Neuron (in vitro differentiated cells): ENCODE data around the gene GDE1.

ENCODE experiments used
- H2AFZ ChIP-seq: one replicate; pipeline ENCODE4 v1.6.1; 2013; ENCODE audit warnings: low read depth, mild to moderate bottlenecking, inconsistent platforms, low read length, moderate library complexity
- H3K27me3 ChIP-seq: one replicate; pipeline ENCODE4 v1.6.1; 2013; ENCODE audit warnings: low read length; ENCODE audit not compliant: insufficient read depth
- H3K36me3 ChIP-seq: one replicate; pipeline ENCODE4 v1.6.1; 2013; ENCODE audit warnings: low read length; ENCODE audit not compliant: insufficient read depth
- H3K4me1 ChIP-seq: one replicate; pipeline ENCODE4 v1.6.1; 2013; ENCODE audit warnings: low read length; ENCODE audit not compliant: insufficient read depth
- H3K4me3 ChIP-seq: 2 replicates; pipeline ENCODE4 v1.5.1; 2013; ENCODE audit warnings: mild to moderate bottlenecking, low read length, moderate library complexity
- H3K9me3 ChIP-seq: one replicate; pipeline ENCODE4 v1.6.1; 2013; ENCODE audit warnings: low read length

The GDE1 gene

DNA sequence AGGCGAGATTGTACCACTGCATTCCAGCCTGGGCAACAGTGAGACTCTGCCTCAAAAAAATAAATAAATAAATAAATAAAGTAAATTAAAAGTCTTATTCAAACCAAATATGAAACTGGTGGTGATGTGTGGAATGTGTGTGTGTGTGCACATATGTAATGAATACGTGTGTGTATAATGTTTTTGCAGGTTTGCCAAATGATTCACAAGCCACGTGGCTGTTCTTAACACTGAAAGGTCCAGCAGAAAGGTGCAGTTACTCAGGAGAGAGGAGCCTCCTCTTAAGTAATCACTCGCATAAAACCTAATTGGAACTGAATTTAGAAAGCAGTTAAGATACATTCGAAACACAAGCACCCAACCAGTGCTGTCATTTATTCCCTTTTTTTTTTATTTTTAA is 22.9 kb downstream of the GDE1 start:
- Histone ChIP-seq H3K4me3 (no peak overlapping the region), H3K36me3 (peaks cover 35% of the 10 kb centered on the region), H3K4me1 (no peaks in the 10 kb centered on the region), H3K9me3 (no peaks in the 10 kb centered on the region), H3K27me3 (no peaks in the 10 kb centered on the region), H2AFZ (no peak overlapping the region)

DNA sequence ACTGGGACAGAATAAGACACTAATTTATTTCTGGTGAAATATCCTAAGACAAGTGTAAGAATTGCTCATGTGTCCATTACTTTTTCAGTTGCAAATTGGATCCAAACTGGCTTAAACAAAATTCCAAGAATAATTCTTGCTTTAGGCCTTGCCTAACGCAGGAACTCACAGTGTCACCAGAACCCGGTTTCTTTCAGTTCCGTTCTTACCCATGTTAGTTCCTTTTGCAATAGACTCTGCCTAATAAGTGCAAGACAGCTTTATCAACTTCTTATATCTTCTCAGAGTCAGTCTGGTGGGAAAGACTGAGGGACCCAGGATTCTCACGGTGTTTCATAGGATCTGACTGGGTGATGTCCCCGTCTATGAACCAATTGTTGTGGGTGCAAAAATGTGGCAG is 24.7 kb downstream of the GDE1 start:
- no peak overlapping the region for H2AFZ ChIP-seq
- no peaks in the 10 kb centered on the region for H3K4me1 ChIP-seq
- H3K4me3 ChIP-seq: no peak overlapping the region
- H3K27me3 ChIP-seq: no peaks in the 10 kb centered on the region
- no peaks in the 10 kb centered on the region for H3K9me3 ChIP-seq
- H3K36me3 ChIP-seq: peaks cover 17% of the 10 kb centered on the region

DNA sequence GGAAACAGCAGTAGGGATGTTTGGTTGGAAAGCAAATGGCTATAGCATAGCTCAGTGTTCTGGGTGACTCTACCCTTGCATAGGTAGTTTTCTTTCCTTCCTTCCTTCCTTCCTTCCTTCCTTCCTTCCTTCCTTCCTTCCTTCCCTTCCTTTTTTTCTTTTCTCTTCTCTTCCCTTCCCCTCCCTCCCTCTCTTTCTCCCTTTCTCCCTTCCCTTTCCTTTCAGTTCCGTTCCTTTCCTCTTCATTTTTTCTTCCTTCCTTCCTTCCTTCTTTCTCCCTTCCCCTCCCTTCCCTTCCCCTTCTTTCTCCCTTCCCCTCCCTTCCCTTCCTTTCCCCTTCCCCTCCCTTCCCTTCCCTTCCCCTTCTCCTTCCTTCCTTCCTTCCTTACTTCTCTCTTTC is 31.3 kb downstream of the GDE1 start:
- H3K9me3 ChIP-seq: no peaks in the 10 kb centered on the region
- H3K4me3 ChIP-seq: no peak overlapping the region
- H3K27me3 ChIP-seq: no peaks in the 10 kb centered on the region
- no peaks in the 10 kb centered on the region for H3K36me3 ChIP-seq
- no peaks in the 10 kb centered on the region for H3K4me1 ChIP-seq
- H2AFZ ChIP-seq: no peak overlapping the region

DNA sequence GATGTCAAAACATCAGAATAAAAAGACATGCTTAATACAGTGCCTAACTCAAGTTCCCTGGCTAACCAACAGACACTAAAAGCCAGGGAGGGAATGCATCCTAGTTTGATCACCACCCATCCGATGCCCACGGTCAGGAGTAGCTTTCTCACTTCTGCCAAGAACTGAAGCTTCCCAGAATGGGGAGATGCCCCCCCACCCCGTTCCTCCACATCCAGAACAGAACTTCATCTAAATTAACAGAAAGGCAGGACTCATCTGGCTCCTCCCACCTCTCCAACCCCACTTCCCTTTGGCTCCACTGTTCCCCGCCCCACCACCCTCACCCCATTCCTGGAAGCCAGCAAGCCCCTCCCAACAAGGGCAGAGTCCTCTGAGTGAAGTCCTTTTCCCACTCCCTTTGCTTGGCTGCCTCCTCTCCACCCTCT is 33.7 kb downstream of the GDE1 start:
- H3K4me1 ChIP-seq: no peaks in the 10 kb centered on the region
- no peak overlapping the region for H3K4me3 ChIP-seq
- no peak overlapping the region for H2AFZ ChIP-seq
- H3K27me3 ChIP-seq: no peaks in the 10 kb centered on the region
- H3K36me3 ChIP-seq: no peaks in the 10 kb centered on the region
- H3K9me3 ChIP-seq: no peaks in the 10 kb centered on the region

DNA sequence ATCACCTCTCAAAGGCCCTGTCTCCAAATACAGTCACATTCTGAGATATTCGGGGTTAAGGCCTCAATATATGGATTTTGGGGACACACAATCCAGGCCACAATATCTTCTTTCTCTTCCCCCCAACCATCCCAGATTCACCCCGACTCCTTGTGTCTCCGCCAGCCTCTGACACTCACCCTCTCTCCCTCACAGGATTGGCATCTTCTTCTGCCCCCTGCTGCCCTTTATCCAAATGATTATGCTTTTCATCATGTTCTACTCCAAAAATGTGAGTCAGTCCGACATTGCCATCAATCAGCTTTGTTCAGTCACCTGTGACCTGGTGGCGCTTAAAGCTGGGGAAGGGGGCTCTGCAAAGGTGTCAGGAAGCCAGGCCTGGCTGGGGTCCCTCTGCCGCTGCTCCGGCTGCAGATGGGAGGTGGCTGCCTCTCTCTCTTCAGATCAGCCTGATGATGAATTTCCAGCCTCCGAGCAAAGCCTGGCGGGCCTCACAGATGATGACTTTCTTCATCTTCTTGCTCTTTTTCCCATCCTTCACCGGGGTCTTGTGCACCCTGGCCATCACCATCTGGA is 35.1 kb downstream of the GDE1 start:
- Histone ChIP-seq H3K9me3 (no peaks in the 10 kb centered on the region), H3K4me3 (no peak overlapping the region), H3K36me3 (no peaks in the 10 kb centered on the region), H3K27me3 (no peaks in the 10 kb centered on the region), H2AFZ (no peak overlapping the region), H3K4me1 (no peaks in the 10 kb centered on the region)

DNA sequence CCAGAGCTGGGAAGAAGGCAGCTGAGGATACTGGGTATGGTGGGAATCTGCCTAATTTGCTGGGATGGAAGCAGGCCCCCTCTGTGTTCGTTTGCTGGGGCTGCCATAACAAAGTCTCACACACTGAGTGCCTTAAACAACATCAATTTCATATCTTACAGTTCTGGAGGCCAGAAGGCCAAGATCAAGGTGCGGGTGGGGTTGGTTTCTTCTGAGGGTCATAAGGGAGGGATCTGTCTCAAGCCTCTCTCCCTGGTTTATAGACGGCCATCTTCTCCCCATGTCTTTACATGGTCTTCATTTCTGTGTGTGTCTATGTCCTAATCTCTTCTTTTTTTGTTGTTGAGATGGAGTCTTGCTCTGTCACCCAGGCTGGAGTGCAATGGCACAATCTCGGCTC is 35.8 kb downstream of the GDE1 start:
- no peak overlapping the region for H2AFZ ChIP-seq
- no peak overlapping the region for H3K4me3 ChIP-seq
- H3K9me3 ChIP-seq: no peaks in the 10 kb centered on the region
- no peaks in the 10 kb centered on the region for H3K27me3 ChIP-seq
- no peaks in the 10 kb centered on the region for H3K36me3 ChIP-seq
- no peaks in the 10 kb centered on the region for H3K4me1 ChIP-seq

DNA sequence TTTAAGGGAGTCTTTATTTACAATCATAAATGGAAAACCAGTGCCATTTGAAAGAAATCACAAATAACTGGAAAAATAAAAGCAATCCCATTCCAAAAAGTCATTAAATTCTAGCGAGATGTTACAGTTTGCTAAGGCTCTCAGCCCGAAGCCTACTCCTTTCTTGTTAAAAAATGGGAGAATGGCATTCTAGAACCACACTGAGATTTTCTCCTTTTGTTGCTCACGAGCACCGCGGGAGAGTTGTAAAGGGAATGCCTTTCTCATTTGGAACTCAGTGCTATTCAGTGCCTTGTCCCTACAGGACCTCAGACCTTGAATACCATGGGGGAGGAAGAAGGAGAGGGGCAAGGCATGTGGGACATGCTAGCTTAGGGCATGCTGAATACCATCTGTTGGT is 36.3 kb downstream of the GDE1 start:
- Histone ChIP-seq H3K27me3 (no peaks in the 10 kb centered on the region), H3K9me3 (no peaks in the 10 kb centered on the region), H3K4me3 (no peak overlapping the region), H3K4me1 (no peaks in the 10 kb centered on the region), H2AFZ (no peak overlapping the region), H3K36me3 (no peaks in the 10 kb centered on the region)

DNA sequence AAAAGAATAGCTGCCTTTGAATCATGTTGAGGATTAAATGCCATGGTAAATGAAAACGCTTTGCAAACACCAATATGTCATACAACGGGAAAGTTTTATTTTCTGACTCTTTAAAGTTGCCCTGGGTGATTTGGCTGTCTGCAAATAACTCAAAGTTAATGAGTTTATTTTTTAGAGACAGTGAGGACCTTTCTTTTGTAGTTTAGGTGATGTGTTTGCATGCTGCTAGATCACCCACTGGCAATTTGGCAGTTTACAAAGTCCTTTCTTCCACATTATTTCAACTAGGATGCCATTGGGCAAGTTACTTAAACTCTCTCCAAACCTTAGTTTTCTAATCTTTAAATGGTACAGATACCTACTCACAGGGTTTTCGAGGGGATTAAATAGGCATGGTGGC is 37.8 kb downstream of the GDE1 start:
- Histone ChIP-seq H3K4me1 (no peaks in the 10 kb centered on the region), H3K27me3 (no peaks in the 10 kb centered on the region), H3K4me3 (no peak overlapping the region), H3K9me3 (no peaks in the 10 kb centered on the region), H3K36me3 (no peaks in the 10 kb centered on the region), H2AFZ (no peak overlapping the region)

DNA sequence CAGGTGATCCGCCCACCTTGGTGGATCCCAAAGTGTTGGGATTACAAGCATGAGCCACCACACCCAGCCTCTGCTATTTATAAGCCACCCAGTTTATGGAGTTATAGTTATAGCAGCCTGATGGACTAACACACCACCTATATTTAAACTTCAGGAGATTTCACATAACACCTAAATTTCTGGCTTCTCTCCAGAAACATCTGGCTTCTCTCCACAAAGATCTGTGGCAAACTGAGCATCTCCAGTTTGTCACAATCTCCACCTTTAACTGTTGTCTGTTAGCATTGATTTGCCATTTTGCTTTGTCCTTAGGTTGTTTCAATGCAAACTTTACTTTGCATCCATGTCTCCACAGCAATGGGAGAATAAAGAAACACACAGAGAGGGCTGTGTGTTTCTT is 39.6 kb downstream of the GDE1 start:
- no peak overlapping the region for H2AFZ ChIP-seq

DNA sequence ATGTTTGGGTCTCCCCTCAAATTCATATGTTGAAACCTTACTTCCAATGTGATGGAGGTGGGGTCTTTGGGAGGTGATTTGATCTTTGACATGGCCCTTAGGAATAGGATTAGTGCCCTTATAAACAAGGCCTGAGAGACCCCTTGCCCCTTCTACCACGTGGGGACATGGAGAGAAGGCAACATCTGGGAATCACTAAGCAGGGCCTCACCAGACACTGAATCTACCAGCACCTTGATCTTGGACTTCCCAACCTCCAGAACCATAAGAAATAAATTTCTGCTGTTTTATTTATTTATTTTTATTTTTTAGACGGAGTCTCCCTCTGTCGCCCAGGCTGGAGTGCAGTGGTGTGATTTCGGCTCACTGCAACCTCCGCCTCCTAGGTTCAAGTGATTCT is 40.1 kb downstream of the GDE1 start:
- no peaks in the 10 kb centered on the region for H3K4me1 ChIP-seq
- H3K27me3 ChIP-seq: no peaks in the 10 kb centered on the region
- no peak overlapping the region for H3K4me3 ChIP-seq
- H3K9me3 ChIP-seq: no peaks in the 10 kb centered on the region
- H3K36me3 ChIP-seq: no peaks in the 10 kb centered on the region
- no peak overlapping the region for H2AFZ ChIP-seq

More for the DNA sequence above, 39.6 kb downstream of the GDE1 start:
- Histone ChIP-seq H3K4me3 (no peak overlapping the region), H3K9me3 (no peaks in the 10 kb centered on the region), H3K36me3 (no peaks in the 10 kb centered on the region), H3K4me1 (no peaks in the 10 kb centered on the region), H3K27me3 (no peaks in the 10 kb centered on the region)

DNA sequence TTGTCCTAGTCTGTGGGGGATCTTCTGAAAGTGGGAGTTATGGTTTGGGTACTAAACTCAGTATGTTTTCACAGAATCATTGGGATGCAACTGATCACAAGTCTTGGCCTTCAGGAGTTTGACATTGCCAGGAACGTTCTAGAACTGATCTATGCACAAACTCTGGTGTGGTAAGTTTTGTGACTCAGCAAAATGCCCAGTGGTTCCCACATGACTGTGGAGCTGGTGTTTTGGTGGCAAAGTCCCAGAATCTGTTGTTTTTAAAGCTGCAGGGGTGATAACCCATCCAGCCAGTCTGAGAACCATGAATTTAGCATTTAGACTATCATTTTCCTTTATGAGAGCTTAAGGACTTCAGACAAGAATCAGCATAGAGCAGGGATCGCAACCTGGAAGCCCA is 40.6 kb downstream of the GDE1 start:
- no peaks in the 10 kb centered on the region for H3K36me3 ChIP-seq
- no peak overlapping the region for H2AFZ ChIP-seq
- H3K4me1 ChIP-seq: no peaks in the 10 kb centered on the region
- H3K27me3 ChIP-seq: no peaks in the 10 kb centered on the region
- H3K9me3 ChIP-seq: no peaks in the 10 kb centered on the region
- no peak overlapping the region for H3K4me3 ChIP-seq

DNA sequence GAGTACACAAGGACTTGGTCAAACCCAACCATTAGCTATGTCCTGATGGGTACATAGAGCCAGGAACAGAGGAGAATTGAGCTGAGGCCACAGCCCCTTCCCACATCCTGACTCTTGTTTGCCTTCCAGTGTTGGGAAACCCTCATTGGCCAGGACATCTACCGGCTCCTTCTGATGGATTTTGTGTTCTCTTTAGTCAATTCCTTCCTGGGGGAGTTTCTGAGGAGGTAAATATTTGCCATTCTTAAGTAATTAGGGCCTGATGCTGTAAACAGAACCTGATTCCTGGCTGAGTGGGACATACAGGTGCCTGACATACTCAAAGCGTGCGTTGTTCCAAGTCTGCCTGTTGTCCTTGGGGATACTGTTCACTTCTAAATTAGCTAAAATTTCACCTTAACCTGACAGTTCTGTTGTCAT is 42.6 kb downstream of the GDE1 start:
- no peaks in the 10 kb centered on the region for H3K9me3 ChIP-seq
- no peaks in the 10 kb centered on the region for H3K4me1 ChIP-seq
- no peaks in the 10 kb centered on the region for H3K27me3 ChIP-seq
- H3K4me3 ChIP-seq: no peak overlapping the region
- H2AFZ ChIP-seq: no peak overlapping the region
- H3K36me3 ChIP-seq: no peaks in the 10 kb centered on the region

DNA sequence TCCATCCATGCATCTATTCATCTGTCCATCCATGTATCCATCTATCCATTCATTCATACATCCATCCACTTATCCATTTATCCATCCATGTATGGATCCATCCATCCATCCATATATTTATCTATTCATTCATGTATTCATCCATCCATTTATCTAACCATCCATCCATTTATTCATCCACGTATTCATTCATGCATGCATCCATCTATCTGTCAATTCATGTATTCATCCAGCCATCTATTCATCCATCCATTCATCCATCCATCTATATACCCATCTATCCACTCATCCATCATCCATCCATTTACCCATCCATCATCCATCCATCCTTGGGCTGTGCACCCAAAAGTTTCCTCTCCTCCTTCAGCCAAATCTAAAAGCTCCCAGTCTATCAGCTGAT is 43.4 kb downstream of the GDE1 start:
- Histone ChIP-seq H3K27me3 (no peaks in the 10 kb centered on the region), H2AFZ (no peak overlapping the region), H3K4me3 (no peak overlapping the region), H3K4me1 (no peaks in the 10 kb centered on the region), H3K9me3 (no peaks in the 10 kb centered on the region), H3K36me3 (no peaks in the 10 kb centered on the region)

DNA sequence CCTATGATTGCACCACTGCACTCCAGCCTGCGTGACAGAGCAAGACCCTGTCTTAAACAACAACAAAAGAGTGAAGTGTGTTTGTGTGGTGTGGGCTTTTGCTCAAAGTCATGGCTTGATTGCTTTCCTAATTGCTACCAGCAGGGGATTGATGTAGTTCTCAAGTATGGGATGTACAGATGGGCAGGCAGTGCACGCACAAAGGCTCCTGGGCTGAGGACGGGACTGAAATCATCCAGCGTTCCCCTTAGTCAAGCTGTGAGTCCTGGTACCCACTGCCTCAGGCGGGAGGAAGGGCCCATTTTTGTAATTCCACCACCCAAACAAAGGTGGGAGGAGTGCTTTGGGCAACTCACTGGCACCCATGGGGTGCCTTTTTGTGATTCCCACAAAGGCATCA is 47.3 kb downstream of the GDE1 start:
- no peak overlapping the region for H2AFZ ChIP-seq
- no peaks in the 10 kb centered on the region for H3K9me3 ChIP-seq
- H3K27me3 ChIP-seq: no peaks in the 10 kb centered on the region
- H3K4me3 ChIP-seq: no peak overlapping the region
- no peaks in the 10 kb centered on the region for H3K36me3 ChIP-seq
- no peaks in the 10 kb centered on the region for H3K4me1 ChIP-seq
